Adrenal gland (tissue), 12 donors: ENCODE results near the gene ATP8A2. TPM values are rescaled to one million over a fixed set of nuclear protein-coding genes. Genes with fewer than 3 reads are reported as not detected.

Source experiments
- DNase-seq, 7 donors: peaks; one replicate each; pipeline ENCODE4 v3.0.0-alpha.2; 2019 to 2020
- H3K27ac ChIP-seq, 5 donors: fragments of 200-600 bp; sonication (generic) in 4 of 5; 1 replicate in 3 of 5; 2 replicates in 2 of 5; pipeline versions ENCODE4 v1.5.1 to v1.8.0; 2016 to 2020; ENCODE audit warnings: mild to moderate bottlenecking in 1 of 5
- H3K27me3 ChIP-seq: fragments of 200-600 bp; 2 replicates; pipeline ENCODE4 v1.8.0; 2021
- H3K36me3 ChIP-seq, 2 donors: fragments of 200-600 bp; replicated peaks in 1 of 2; 1 replicate in 1 of 2; 2 replicates in 1 of 2; pipeline versions ENCODE4 v1.5.1 to v1.8.0; 2018 to 2022
- H3K4me1 ChIP-seq, 2 donors: fragments of 200-600 bp; replicated peaks in 1 of 2; 1 replicate in 1 of 2; 2 replicates in 1 of 2; pipeline versions ENCODE4 v1.5.1 to v1.8.0; 2018 to 2021
- H3K4me3 ChIP-seq, 4 donors: fragments of 200-600 bp; sonication (generic) in 3 of 4; one replicate each; pipeline ENCODE4 v1.5.1; 2016 to 2018
- H3K9me3 ChIP-seq, 3 donors: fragments of 200-600 bp; sonication (generic) in 1 of 3; replicated peaks in 1 of 3; 1 replicate in 2 of 3; 2 replicates in 1 of 3; pipeline versions ENCODE4 v1.5.1 to v1.8.0; 2016 to 2021
- CTCF ChIP-seq, 6 experiments: fragments of 450-650 bp in 4 of 6; fragments of 200-600 bp in 2 of 6; sonication (generic) in 1 of 6; IDR thresholded peaks; 1 replicate in 5 of 6; 2 replicates in 1 of 6; pipeline versions ENCODE4 v1.5.1 to v1.8.0; 2016 to 2021; ENCODE audit warnings: antibody characterized with exemption in 6 of 6, mild to moderate bottlenecking in 2 of 6, moderate library complexity in 1 of 6
- POLR2A ChIP-seq, 2 donors: fragments of 450-650 bp; IDR thresholded peaks; one replicate each; pipeline ENCODE4 v1.6.1; 2017; ENCODE audit warnings: antibody characterized with exemption in 2 of 2, mild to moderate bottlenecking in 2 of 2, moderate library complexity in 1 of 2
- WGBS, 4 donors: extraction: QIAGEN DNeasy Blood & Tissue Kit in 2 of 4; methylation state at CpG; one replicate each; pipeline versions ENCODE4 v1.1.5 to v1.1.7; 2013 to 2017; 5-methylcytosine and 5-hydroxymethylcytosine counted together
- intact Hi-C, 2 donors: fragments of 100-400 bp; cut with DNase I; formaldehyde crosslinking; loops; one replicate each; pipeline versions ENCODE4 v1.14.1 to v1.15.0; 2022 to 2023
- polyA plus RNA-seq, 3 donors: library from polyadenylated mRNA; stranded (reverse); fragments of 200-250 nt in 2 of 3; fragments of 350-450 nt in 1 of 3; fragmentation: Illumina TruSeq in 1 of 3; extraction: RNeasy Lipid Tissue Mini Kit (QIAGEN cat#74804) in 1 of 3; gene quantifications; one replicate each; pipeline ENCODE4 v1.2.3, GENCODE V29; 2013 to 2014
- total RNA-seq, 9 donors: library from RNA; depleted of rRNA in 4 of 9; stranded (reverse); fragments of >200 nt in 4 of 9; fragments of 120-200 nt in 1 of 9; fragmentation: NEBNext Ultra II Directional in 1 of 9; extraction: Animal tissue kit (Norgen Biotek cat#: 25700) in 1 of 9; gene quantifications; one replicate each; pipeline versions ENCODE4 v1.1.0 to v1.2.4, GENCODE V29; 2013 to 2023
- donor health status: healthy with polysubstance abuse.
- donor health status: Bipolar disorder and iron deficiency.
- donor health status: DM: yes; HTN: yes; CAD: no.
- donor health status: DM: no; HTN: no; CAD: no.
- donor health status: DM: no; HTN: no; CAD: no.
- donor health status: DM: yes; HTN: yes; CAD: no.

Gene ATP8A2
- total and polyA plus RNA-seq, 12 donors: 0.77 to 14.0 (median 4.3) TPM

DNA sequence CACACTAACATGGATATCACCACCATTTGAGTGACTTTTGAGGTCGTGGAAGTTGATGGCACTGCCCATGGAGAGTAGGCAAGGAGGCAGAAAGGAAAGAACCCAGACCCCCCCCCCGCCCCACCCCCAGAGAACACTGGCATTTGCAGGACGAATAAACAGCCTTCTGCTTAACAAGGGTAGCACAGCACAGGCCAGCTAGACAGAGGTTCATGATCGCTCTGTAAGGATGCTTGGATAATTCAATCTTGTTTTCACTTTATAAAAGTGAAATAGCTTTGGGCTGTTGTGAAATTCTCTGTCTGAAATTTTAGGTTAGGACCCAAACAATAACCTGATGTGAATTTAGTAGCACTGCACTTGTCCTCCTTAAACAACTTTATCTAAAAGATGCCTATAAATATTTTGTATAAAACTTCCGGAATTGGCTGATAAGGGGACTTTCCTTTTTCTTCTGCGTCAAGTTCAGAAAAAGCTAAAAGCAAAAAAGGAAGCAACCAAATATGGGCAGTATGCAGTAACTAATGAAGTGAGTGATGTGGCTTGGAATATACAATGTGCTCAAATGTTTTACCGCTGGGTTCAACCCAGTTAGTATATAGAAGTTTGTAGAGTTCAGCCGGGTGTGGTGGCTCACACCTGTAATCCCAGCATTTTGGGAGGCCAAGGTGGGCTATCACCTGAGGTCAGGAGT is 516.3 kb downstream of the ATP8A2 start:
- Histone ChIP-seq H3K9me3 (no peaks in the 10 kb centered on the region), H3K4me3 (no peak overlapping the region), H3K27me3 (no peaks in the 10 kb centered on the region), H3K4me1 (no peaks in the 10 kb centered on the region), H3K36me3 (no peaks in the 10 kb centered on the region), H3K27ac (no peak overlapping the region)
- no peak for DNase-seq
- intact Hi-C loops: no loop called here
- WGBS, 4 donors: 79 to 82% (median 81%) methylated on average over 8 of the region's 8 CpGs
- TF ChIP-seq POLR2A (IDR thresholded peaks at IDR 0.05) (no peak), CTCF (IDR thresholded peaks at IDR 0.05) (no peak)

- Histone ChIP-seq H3K36me3 (no peaks in the 10 kb centered on the region), H3K4me3 (no peak overlapping the region), H3K4me1 (no peaks in the 10 kb centered on the region), H3K9me3 (no peaks in the 10 kb centered on the region), H3K27me3 (no peaks in the 10 kb centered on the region), H3K27ac (no peak overlapping the region)
- 33 to 54% (median 48%) methylated on average over 4 of the region's 4 CpGs for WGBS, 4 donors
- intact Hi-C loops: no loop called here
- no peak for DNase-seq
- TF ChIP-seq POLR2A (IDR thresholded peaks at IDR 0.05) (no peak), CTCF (IDR thresholded peaks at IDR 0.05) (no peak)
These were observed 519.0 kb downstream of the ATP8A2 start for GRCh38 chr13:25890671-25891212.

DNA sequence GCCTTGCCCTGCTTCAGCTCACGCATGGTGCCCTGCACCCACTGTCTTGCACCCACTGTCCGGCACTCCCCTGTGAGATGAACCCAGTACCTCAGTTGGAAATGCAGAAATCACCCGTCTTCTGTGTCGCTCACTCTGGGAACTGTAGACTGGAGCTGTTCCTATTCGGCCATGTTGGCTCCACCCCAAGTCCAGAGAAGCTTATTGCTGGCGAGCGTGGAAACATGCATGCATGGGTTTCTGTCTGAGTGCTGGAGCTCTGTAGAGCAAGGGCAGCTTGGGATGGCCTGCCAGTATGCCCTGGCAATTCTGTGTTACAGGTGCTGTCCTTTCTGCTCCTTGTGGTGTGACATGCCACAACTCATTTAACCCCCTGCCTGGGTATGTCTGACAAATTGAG is 527.2 kb downstream of the ATP8A2 start:
- WGBS, 4 donors: 87 to 96% (median 93%) methylated on average over 7 of the region's 7 CpGs

DNA sequence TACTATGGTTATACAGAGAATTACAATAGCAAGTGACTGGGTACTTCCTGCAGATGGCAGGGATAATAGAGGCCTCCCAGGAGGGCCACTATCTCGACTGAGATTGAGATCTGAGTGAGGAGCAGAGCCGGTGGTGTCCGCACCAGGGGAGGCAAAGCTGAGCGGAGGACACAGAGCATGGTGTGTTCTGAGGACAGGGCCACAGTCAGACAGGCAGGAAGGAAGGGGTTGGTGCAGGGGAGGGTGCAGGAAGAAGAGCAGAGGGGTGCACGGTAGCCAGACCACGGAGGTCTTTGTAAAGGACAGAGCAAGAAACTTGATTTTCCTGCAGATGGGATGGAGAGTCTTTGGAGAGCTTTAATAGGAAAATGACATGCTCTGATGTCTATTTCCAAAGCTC is 527.7 kb downstream of the ATP8A2 start:
- DNase-seq: no peak
- no peaks in the 10 kb centered on the region for H3K9me3 ChIP-seq
- TF ChIP-seq POLR2A (IDR thresholded peaks at IDR 0.05): no peak
- TF ChIP-seq CTCF (IDR thresholded peaks at IDR 0.05): no peak
- no peak overlapping the region for H3K27ac ChIP-seq
- no peaks in the 10 kb centered on the region for H3K36me3 ChIP-seq
- no peaks in the 10 kb centered on the region for H3K27me3 ChIP-seq
- intact Hi-C loops: no loop called here
- no peaks in the 10 kb centered on the region for H3K4me1 ChIP-seq
- no peak overlapping the region for H3K4me3 ChIP-seq
- WGBS, 4 donors: 66 to 79% (median 74%) methylated on average over 6 of the region's 6 CpGs

More for the DNA sequence above, 527.2 kb downstream of the ATP8A2 start:
- H3K4me3 ChIP-seq: no peak overlapping the region
- H3K27me3 ChIP-seq: no peaks in the 10 kb centered on the region
- no peak for DNase-seq
- H3K27ac ChIP-seq: no peak overlapping the region
- no peaks in the 10 kb centered on the region for H3K36me3 ChIP-seq
- no peaks in the 10 kb centered on the region for H3K4me1 ChIP-seq
- TF ChIP-seq CTCF (IDR thresholded peaks at IDR 0.05): no peak
- no peaks in the 10 kb centered on the region for H3K9me3 ChIP-seq
- intact Hi-C loops: no loop called here
